Activated CD4-positive, alpha-beta T cell treated with anti-CD3 and anti-CD28 coated beads, Interleukin-2, amount 50 U/mL, for 4 hours (primary cell): ENCODE data around the gene EIF2B2.
"Not testable (repeated sequence)": the region's sequence is repeated elsewhere in the genome, so short reads cannot be mapped to it uniquely, and the experiment has no call there.

Source experiments
- DNase-seq, 2 experiments: peaks; one replicate each; pipeline ENCODE4 v3.0.0-alpha.2; 2020

The EIF2B2 gene

GRCh38 chr14:74974364-74975058 lies 28.2 kb upstream of the EIF2B2 start:
- DNase-seq, result no peak

GRCh38 chr14:74975059-74975810 lies 27.5 kb upstream of the EIF2B2 start:
- no peak for DNase-seq

- DNase-seq, result no peak
Measured at GRCh38 chr14:74976264-74977113, 26.2 kb upstream of the EIF2B2 start.

GRCh38 chr14:74977164-74977900 lies 25.4 kb upstream of the EIF2B2 start:
- no peak for DNase-seq

- no peak for DNase-seq
Measured at GRCh38 chr14:74977901-74978385, 24.8 kb upstream of the EIF2B2 start.

GRCh38 chr14:74978416-74978947 lies 24.2 kb upstream of the EIF2B2 start:
- DNase-seq, result no peak

GRCh38 chr14:74979029-74979428 lies 23.7 kb upstream of the EIF2B2 start:
- DNase-seq, result no peak

GRCh38 chr14:74979442-74980397 lies 23.0 kb upstream of the EIF2B2 start:
- no peak for DNase-seq

- no peak for DNase-seq
Measured at GRCh38 chr14:74980398-74980730, 22.4 kb upstream of the EIF2B2 start.

GRCh38 chr14:74980731-74981461 lies 21.8 kb upstream of the EIF2B2 start:
- no peak for DNase-seq

GRCh38 chr14:74981462-74981782 lies 21.3 kb upstream of the EIF2B2 start:
- DNase-seq, result no peak

GRCh38 chr14:74981833-74982232 lies 20.9 kb upstream of the EIF2B2 start:
- no peak for DNase-seq

GRCh38 chr14:74982661-74983060 lies 20.1 kb upstream of the EIF2B2 start:
- DNase-seq, result no peak

GRCh38 chr14:74983343-74983742 lies 19.4 kb upstream of the EIF2B2 start:
- DNase-seq, result no peak

GRCh38 chr14:74984236-74985027 lies 18.3 kb upstream of the EIF2B2 start:
- DNase-seq, result no peak

GRCh38 chr14:74985028-74985310 lies 17.8 kb upstream of the EIF2B2 start:
- DNase-seq, result no peak

- no peak for DNase-seq
Measured at GRCh38 chr14:74985806-74986205, 16.9 kb upstream of the EIF2B2 start.

- DNase-seq, result no peak
Measured at GRCh38 chr14:74988131-74988530, 14.6 kb upstream of the EIF2B2 start.

- DNase-seq, result no peak
Measured at GRCh38 chr14:74988993-74989392, 13.7 kb upstream of the EIF2B2 start.

- not testable (repeated sequence) for DNase-seq
Measured at GRCh38 chr14:74994182-74994581, 8.5 kb upstream of the EIF2B2 start.
